Upper lobe of left lung (tissue), 4 donors: ENCODE data around the gene TCF25.

ENCODE experiments used
- CTCF ChIP-seq, 6 experiments: fragments of 450-650 bp in 4 of 6; fragments of 200-600 bp in 2 of 6; sonication (generic) in 2 of 6; IDR thresholded peaks; one replicate each; pipeline ENCODE4 v1.5.1; 2016 to 2019; ENCODE audit warnings: antibody characterized with exemption in 6 of 6
- POLR2A ChIP-seq, 4 donors: fragments of 450-650 bp; IDR thresholded peaks; one replicate each; pipeline ENCODE4 v1.5.1; 2016 to 2017; ENCODE audit warnings: antibody characterized with exemption in 4 of 4, mild to moderate bottlenecking in 2 of 4
- POLR2AphosphoS5 ChIP-seq, 2 donors: sonication (generic); formaldehyde crosslinking; IDR thresholded peaks; one replicate each; pipeline ENCODE4 v1.5.1; 2017; ENCODE audit warnings: antibody characterized with exemption in 2 of 2

GRCh38 chr16:89900885-89901284, 27.5 kb downstream of the TCF25 start:
- TF ChIP-seq CTCF (IDR thresholded peaks at IDR 0.05) (no peak), POLR2A (IDR thresholded peaks at IDR 0.05) (no peak), POLR2AphosphoS5 (IDR thresholded peaks at IDR 0.05) (no peak)
